ENCODE results near the gene CBX4. TPM values are rescaled to one million over a fixed set of nuclear protein-coding genes. Genes with fewer than 3 reads are reported as not detected.

The CBX4 gene
- total and polyA plus RNA-seq, 2 donors from 2014 or later, result 7.1 to 26.8 TPM

DNA sequence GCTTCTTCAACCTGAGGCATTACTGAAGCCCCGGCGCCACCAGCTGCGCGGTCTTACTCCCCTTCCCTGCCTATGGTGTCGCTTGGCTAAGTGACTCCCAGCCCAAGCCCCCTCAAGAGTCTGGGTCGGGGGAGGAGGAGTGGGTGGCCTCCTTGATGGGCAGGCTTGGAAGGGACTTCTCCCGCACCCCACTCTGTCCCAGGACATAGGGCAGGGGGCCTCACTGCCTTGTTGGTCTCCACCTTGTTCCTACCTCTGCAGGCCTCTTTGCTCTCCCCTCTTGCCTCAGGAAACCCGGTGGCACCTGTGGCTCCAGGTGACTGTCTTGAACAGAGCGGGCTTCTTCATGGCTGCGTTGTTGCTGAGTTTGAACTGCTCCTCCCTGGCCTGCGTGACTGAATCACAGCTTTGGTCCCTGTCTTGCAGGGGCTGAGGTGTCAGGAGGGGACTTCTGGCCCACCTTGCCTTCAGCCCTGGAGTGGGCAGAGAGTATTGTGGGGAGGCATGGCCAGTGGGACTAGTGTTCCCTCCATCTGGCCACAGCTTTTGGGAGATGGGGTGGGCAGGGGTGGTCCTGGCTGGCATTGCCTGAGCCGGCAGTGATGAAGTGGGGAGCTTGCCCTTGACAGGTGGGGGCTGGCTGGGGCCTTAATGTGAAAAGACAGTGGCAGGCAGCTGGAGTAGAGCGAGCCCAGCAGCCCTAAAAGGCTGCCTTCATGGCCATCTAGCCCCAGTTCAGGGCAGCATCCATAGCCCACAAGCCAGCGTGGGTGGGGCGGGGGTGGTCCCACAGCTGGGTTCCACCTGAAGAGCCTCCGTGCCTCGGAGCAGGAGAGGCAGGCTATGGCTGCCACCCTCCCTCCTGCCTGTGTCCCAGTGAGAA, 54.0 kb downstream of the CBX4 start:
- no peak for FAIRE-seq
- peak in 2 of 5 donors; percentile 33 to 51 for DNase-seq

DNA sequence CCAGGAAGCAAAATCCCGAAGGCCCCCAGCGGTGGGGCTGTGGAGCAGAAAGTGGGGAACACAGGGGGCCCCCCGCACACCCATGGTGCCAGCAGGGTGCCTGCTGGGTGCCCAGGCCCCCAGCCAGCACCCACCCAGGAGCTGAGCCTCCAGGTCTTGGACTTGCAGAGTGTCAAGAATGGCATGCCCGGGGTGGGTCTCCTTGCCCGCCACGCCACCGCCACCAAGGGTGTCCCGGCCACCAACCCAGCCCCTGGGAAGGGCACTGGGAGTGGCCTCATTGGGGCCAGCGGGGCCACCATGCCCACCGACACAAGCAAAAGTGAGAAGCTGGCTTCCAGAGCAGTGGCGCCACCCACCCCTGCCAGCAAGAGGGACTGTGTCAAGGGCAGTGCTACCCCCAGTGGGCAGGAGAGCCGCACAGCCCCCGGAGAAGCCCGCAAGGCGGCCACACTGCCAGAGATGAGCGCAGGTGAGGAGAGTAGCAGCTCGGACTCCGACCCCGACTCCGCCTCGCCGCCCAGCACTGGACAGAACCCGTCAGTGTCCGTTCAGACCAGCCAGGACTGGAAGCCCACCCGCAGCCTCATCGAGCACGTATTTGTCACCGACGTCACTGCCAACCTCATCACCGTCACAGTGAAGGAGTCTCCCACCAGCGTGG, 54.8 kb downstream of the CBX4 start:
- DNase-seq, result peak in 2 of 5 donors; percentile 37 to 62
- H3K27ac ChIP-seq (ENCODE audit: low read depth in 2 of 2, low read length in 2 of 2), result no peak overlapping the region
- no peak for FAIRE-seq

More for the DNA sequence above, 54.0 kb downstream of the CBX4 start:
- no peaks in the 10 kb centered on the region for H3K4me1 ChIP-seq (ENCODE audit: control insufficient read depth in 2 of 3, insufficient read depth in 2 of 3, low read depth in 1 of 3, low read length in 3 of 3)
- H3K36me3 ChIP-seq (ENCODE audit: control insufficient read depth in 2 of 3, insufficient read depth in 3 of 3, low read length in 3 of 3), result no peaks in the 10 kb centered on the region
- TF ChIP-seq, protein P1, sequence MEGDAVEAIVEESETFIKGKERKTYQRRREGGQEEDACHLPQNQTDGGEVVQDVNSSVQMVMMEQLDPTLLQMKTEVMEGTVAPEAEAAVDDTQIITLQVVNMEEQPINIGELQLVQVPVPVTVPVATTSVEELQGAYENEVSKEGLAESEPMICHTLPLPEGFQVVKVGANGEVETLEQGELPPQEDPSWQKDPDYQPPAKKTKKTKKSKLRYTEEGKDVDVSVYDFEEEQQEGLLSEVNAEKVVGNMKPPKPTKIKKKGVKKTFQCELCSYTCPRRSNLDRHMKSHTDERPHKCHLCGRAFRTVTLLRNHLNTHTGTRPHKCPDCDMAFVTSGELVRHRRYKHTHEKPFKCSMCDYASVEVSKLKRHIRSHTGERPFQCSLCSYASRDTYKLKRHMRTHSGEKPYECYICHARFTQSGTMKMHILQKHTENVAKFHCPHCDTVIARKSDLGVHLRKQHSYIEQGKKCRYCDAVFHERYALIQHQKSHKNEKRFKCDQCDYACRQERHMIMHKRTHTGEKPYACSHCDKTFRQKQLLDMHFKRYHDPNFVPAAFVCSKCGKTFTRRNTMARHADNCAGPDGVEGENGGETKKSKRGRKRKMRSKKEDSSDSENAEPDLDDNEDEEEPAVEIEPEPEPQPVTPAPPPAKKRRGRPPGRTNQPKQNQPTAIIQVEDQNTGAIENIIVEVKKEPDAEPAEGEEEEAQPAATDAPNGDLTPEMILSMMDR (IDR thresholded peaks at IDR 0.05; ENCODE audit: borderline replicate concordance, extremely low read depth, insufficient read depth), result no peak
- no peaks in the 10 kb centered on the region for H3K9me3 ChIP-seq (ENCODE audit: control insufficient read depth in 2 of 3, insufficient read depth in 1 of 3, low read length in 3 of 3)
- H3K9ac ChIP-seq (ENCODE audit: low read length in 3 of 3), result no peak overlapping the region
- H3K27me3 ChIP-seq (ENCODE audit: control insufficient read depth, insufficient read depth, low read length), result peaks cover 13% of the 10 kb centered on the region
- H3K27ac ChIP-seq (ENCODE audit: low read depth in 2 of 2, low read length in 2 of 2), result no peak overlapping the region
- intact Hi-C loops (cut with DNase I), result no loop called here
- no peak overlapping the region for H3K4me3 ChIP-seq (ENCODE audit: low read length in 3 of 3)

GRCh38 chr17:79783891-79784290, 55.3 kb downstream of the CBX4 start:
- H3K36me3 ChIP-seq (ENCODE audit: control insufficient read depth in 2 of 3, insufficient read depth in 3 of 3, low read length in 3 of 3), result no peaks in the 10 kb centered on the region
- H3K27ac ChIP-seq (ENCODE audit: low read depth in 2 of 2, low read length in 2 of 2), result no peak overlapping the region
- no peak overlapping the region for H3K9ac ChIP-seq (ENCODE audit: low read length in 3 of 3)
- peaks cover 6% of the 10 kb centered on the region for H3K27me3 ChIP-seq (ENCODE audit: control insufficient read depth, insufficient read depth, low read length)
- intact Hi-C loops (cut with DNase I), result no loop called here
- DNase-seq (peak in 1 of 5 donors; percentile 35), FAIRE-seq (no peak)
- no peaks in the 10 kb centered on the region for H3K4me1 ChIP-seq (ENCODE audit: control insufficient read depth in 2 of 3, insufficient read depth in 2 of 3, low read depth in 1 of 3, low read length in 3 of 3)
- no peaks in the 10 kb centered on the region for H3K9me3 ChIP-seq (ENCODE audit: control insufficient read depth in 2 of 3, insufficient read depth in 1 of 3, low read length in 3 of 3)
- no peak overlapping the region for H3K4me3 ChIP-seq (ENCODE audit: low read length in 3 of 3)
- TF ChIP-seq, protein P1 (IDR thresholded peaks at IDR 0.05; ENCODE audit: borderline replicate concordance, extremely low read depth, insufficient read depth), result no peak

More for the DNA sequence above, 54.8 kb downstream of the CBX4 start:
- H3K4me3 ChIP-seq (ENCODE audit: low read length in 3 of 3), result no peak overlapping the region
- no peaks in the 10 kb centered on the region for H3K4me1 ChIP-seq (ENCODE audit: control insufficient read depth in 2 of 3, insufficient read depth in 2 of 3, low read depth in 1 of 3, low read length in 3 of 3)
- H3K27me3 ChIP-seq (ENCODE audit: control insufficient read depth, insufficient read depth, low read length), result peaks cover 12% of the 10 kb centered on the region
- H3K36me3 ChIP-seq (ENCODE audit: control insufficient read depth in 2 of 3, insufficient read depth in 3 of 3, low read length in 3 of 3), result no peaks in the 10 kb centered on the region
- H3K9ac ChIP-seq (ENCODE audit: low read length in 3 of 3), result no peak overlapping the region
- no peaks in the 10 kb centered on the region for H3K9me3 ChIP-seq (ENCODE audit: control insufficient read depth in 2 of 3, insufficient read depth in 1 of 3, low read length in 3 of 3)
- TF ChIP-seq, protein P1 (IDR thresholded peaks at IDR 0.05; ENCODE audit: borderline replicate concordance, extremely low read depth, insufficient read depth), result no peak
- intact Hi-C loops (cut with DNase I), result no loop called here

Other genes with a start within 250 kb of the CBX4 start
- not detected for gene RBFOX3, start 228.4 kb downstream of the CBX4 start, total RNA-seq
- not detected for gene RBFOX3, start 228.4 kb downstream of the CBX4 start, polyA plus RNA-seq (ENCODE audit: insufficient read depth, low read depth, low replicate concordance)
- gene ENPP7, start 108.5 kb downstream of the CBX4 start, total RNA-seq, result 0.94 TPM
- 3.7 TPM for gene ENPP7, start 108.5 kb downstream of the CBX4 start, polyA plus RNA-seq (ENCODE audit: insufficient read depth, low read depth, low replicate concordance)
- gene CBX2, start 61.3 kb downstream of the CBX4 start, total RNA-seq, result 3.5 TPM
- gene CBX2, start 61.3 kb downstream of the CBX4 start, polyA plus RNA-seq (ENCODE audit: insufficient read depth, low read depth, low replicate concordance), result 2.2 TPM
- 6.2 TPM for gene CBX8, start 42.4 kb downstream of the CBX4 start, total RNA-seq
- gene CBX8, start 42.4 kb downstream of the CBX4 start, polyA plus RNA-seq (ENCODE audit: insufficient read depth, low read depth, low replicate concordance), result 3.5 TPM
- gene TBC1D16, start 196.4 kb upstream of the CBX4 start, total RNA-seq, result 68.0 TPM
- 9.1 TPM for gene TBC1D16, start 196.4 kb upstream of the CBX4 start, polyA plus RNA-seq (ENCODE audit: insufficient read depth, low read depth, low replicate concordance)
- 22.6 TPM for gene CCDC40, start 197.2 kb upstream of the CBX4 start, total RNA-seq
- gene CCDC40, start 197.2 kb upstream of the CBX4 start, polyA plus RNA-seq (ENCODE audit: insufficient read depth, low read depth, low replicate concordance), result 5.1 TPM